ENCODE measurements around the gene RACGAP1. TPM values are rescaled to one million over a fixed set of nuclear protein-coding genes. Genes with fewer than 3 reads are reported as not detected.
A peak's percentile ranks its signal among the peaks of the same experiment; 100 is the strongest.

RACGAP1 gene
- total RNA-seq, 1 donor from 2014 or later = 18.8 TPM

- Histone ChIP-seq H3K4me1 (ENCODE audit: insufficient read depth, low read length) (peaks cover 21% of the 10 kb centered on the region), H3K9ac (ENCODE audit: low read length) (no peak overlapping the region), H3K9me3 (ENCODE audit: insufficient read depth, low read depth, low read length) (no peaks in the 10 kb centered on the region), H3K27me3 (ENCODE audit: insufficient read depth, low read length) (no peaks in the 10 kb centered on the region), H3K27ac (ENCODE audit: low read depth, low read length) (no peak overlapping the region), H3K36me3 (ENCODE audit: insufficient read depth, low read length) (no peaks in the 10 kb centered on the region), H2AFZ (ENCODE audit: low read depth, low read length) (no peak overlapping the region), H3K4me3 (ENCODE audit: insufficient read depth, low read depth, low read length) (no peak overlapping the region), H3K79me2 (ENCODE audit: insufficient read depth, low read length) (no peaks in the 10 kb centered on the region), H3K4me2 (ENCODE audit: low read length) (peak overlapping the region; percentile 3), H4K20me1 (ENCODE audit: insufficient read depth, low read length) (no peaks in the 10 kb centered on the region)
- Mint-ChIP-seq H3K27ac (ENCODE audit: unreplicated experiment) (no peak overlapping the region), H3K9me3 (ENCODE audit: unreplicated experiment) (peaks cover 3% of the 10 kb centered on the region), H3K4me3 (ENCODE audit: unreplicated experiment) (no peak overlapping the region), H3K4me1 (ENCODE audit: low read depth, unreplicated experiment) (peaks cover 13% of the 10 kb centered on the region), H3K36me3 (ENCODE audit: low read depth, unreplicated experiment) (peaks cover 23% of the 10 kb centered on the region), H3K27me3 (ENCODE audit: low read depth, unreplicated experiment) (peaks cover 38% of the 10 kb centered on the region)
- no peak for TF ChIP-seq CTCF (IDR thresholded peaks at IDR 0.05; ENCODE audit: insufficient read depth, low read depth, low read length)
- TF ChIP-seq EZH2 (IDR thresholded peaks at IDR 0.05; ENCODE audit: insufficient read depth, low read length) = no peak
- DNase-seq (ENCODE audit: low read depth) = peak; percentile 58
- no peak for FAIRE-seq
Measured at GRCh38 chr12:50061946-50062686, 36.8 kb upstream of the RACGAP1 start.

- peaks cover 20% of the 10 kb centered on the region for H3K4me1 Mint-ChIP-seq (ENCODE audit: low read depth, unreplicated experiment)
- Histone ChIP-seq H3K27me3 (ENCODE audit: insufficient read depth, low read length) (peaks cover 6% of the 10 kb centered on the region), H3K9me3 (ENCODE audit: insufficient read depth, low read depth, low read length) (no peaks in the 10 kb centered on the region), H3K4me1 (ENCODE audit: insufficient read depth, low read length) (peaks cover 20% of the 10 kb centered on the region), H3K36me3 (ENCODE audit: insufficient read depth, low read length) (no peaks in the 10 kb centered on the region), H3K4me2 (ENCODE audit: low read length) (no peak overlapping the region), H2AFZ (ENCODE audit: low read depth, low read length) (no peak overlapping the region), H4K20me1 (ENCODE audit: insufficient read depth, low read length) (peaks cover 4% of the 10 kb centered on the region), H3K27ac (ENCODE audit: low read depth, low read length) (no peak overlapping the region), H3K4me3 (ENCODE audit: insufficient read depth, low read depth, low read length) (no peak overlapping the region), H3K79me2 (ENCODE audit: insufficient read depth, low read length) (no peaks in the 10 kb centered on the region), H3K9ac (ENCODE audit: low read length) (no peak overlapping the region)
- no peak overlapping the region for H3K4me3 Mint-ChIP-seq (ENCODE audit: unreplicated experiment)
- peaks cover 46% of the 10 kb centered on the region for H3K27me3 Mint-ChIP-seq (ENCODE audit: low read depth, unreplicated experiment)
- FAIRE-seq (no peak), DNase-seq (ENCODE audit: low read depth) (no peak)
- peaks cover 3% of the 10 kb centered on the region for H3K9me3 Mint-ChIP-seq (ENCODE audit: unreplicated experiment)
- no peak overlapping the region for H3K27ac Mint-ChIP-seq (ENCODE audit: unreplicated experiment)
- no peak for TF ChIP-seq CTCF (IDR thresholded peaks at IDR 0.05; ENCODE audit: insufficient read depth, low read depth, low read length)
- no peak for TF ChIP-seq EZH2 (IDR thresholded peaks at IDR 0.05; ENCODE audit: insufficient read depth, low read length)
- H3K36me3 Mint-ChIP-seq (ENCODE audit: low read depth, unreplicated experiment) = peaks cover 25% of the 10 kb centered on the region
Measured at GRCh38 chr12:50061171-50061570, 35.9 kb upstream of the RACGAP1 start.

- DNase-seq (ENCODE audit: low read depth) = no peak
- no peak overlapping the region for H2AFZ ChIP-seq (ENCODE audit: low read depth, low read length)
- peaks cover 20% of the 10 kb centered on the region for H3K4me1 ChIP-seq (ENCODE audit: insufficient read depth, low read length)
- H3K9ac ChIP-seq (ENCODE audit: low read length) = no peak overlapping the region
- H3K4me3 Mint-ChIP-seq (ENCODE audit: unreplicated experiment) = no peak overlapping the region
- H4K20me1 ChIP-seq (ENCODE audit: insufficient read depth, low read length) = peaks cover 5% of the 10 kb centered on the region
- no peak overlapping the region for H3K4me3 ChIP-seq (ENCODE audit: insufficient read depth, low read depth, low read length)
- H3K4me2 ChIP-seq (ENCODE audit: low read length) = peak overlapping the region; percentile 40
- peaks cover 6% of the 10 kb centered on the region for H3K27me3 ChIP-seq (ENCODE audit: insufficient read depth, low read length)
- TF ChIP-seq CTCF (IDR thresholded peaks at IDR 0.05; ENCODE audit: insufficient read depth, low read depth, low read length) (no peak), EZH2 (IDR thresholded peaks at IDR 0.05; ENCODE audit: insufficient read depth, low read length) (no peak)
- H3K79me2 ChIP-seq (ENCODE audit: insufficient read depth, low read length) = no peaks in the 10 kb centered on the region
- peaks cover 21% of the 10 kb centered on the region for H3K4me1 Mint-ChIP-seq (ENCODE audit: low read depth, unreplicated experiment)
- no peaks in the 10 kb centered on the region for H3K9me3 ChIP-seq (ENCODE audit: insufficient read depth, low read depth, low read length)
- peaks cover 53% of the 10 kb centered on the region for H3K27me3 Mint-ChIP-seq (ENCODE audit: low read depth, unreplicated experiment)
- H3K36me3 Mint-ChIP-seq (ENCODE audit: low read depth, unreplicated experiment) = peaks cover 23% of the 10 kb centered on the region
- no peaks in the 10 kb centered on the region for H3K36me3 ChIP-seq (ENCODE audit: insufficient read depth, low read length)
- no peak overlapping the region for H3K27ac ChIP-seq (ENCODE audit: low read depth, low read length)
- FAIRE-seq = no peak
- H3K27ac Mint-ChIP-seq (ENCODE audit: unreplicated experiment) = no peak overlapping the region
- peaks cover 3% of the 10 kb centered on the region for H3K9me3 Mint-ChIP-seq (ENCODE audit: unreplicated experiment)
Measured at GRCh38 chr12:50060120-50060468, 34.8 kb upstream of the RACGAP1 start.

Measured in astrocyte (in vitro differentiated cells and primary cell).